Measurements from ENCODE around the gene SCGB1D4.

The SCGB1D4 gene

GRCh38 chr11:62273789-62274275 is 25.0 kb downstream of the SCGB1D4 start:
- no peak for DNase-seq

DNA sequence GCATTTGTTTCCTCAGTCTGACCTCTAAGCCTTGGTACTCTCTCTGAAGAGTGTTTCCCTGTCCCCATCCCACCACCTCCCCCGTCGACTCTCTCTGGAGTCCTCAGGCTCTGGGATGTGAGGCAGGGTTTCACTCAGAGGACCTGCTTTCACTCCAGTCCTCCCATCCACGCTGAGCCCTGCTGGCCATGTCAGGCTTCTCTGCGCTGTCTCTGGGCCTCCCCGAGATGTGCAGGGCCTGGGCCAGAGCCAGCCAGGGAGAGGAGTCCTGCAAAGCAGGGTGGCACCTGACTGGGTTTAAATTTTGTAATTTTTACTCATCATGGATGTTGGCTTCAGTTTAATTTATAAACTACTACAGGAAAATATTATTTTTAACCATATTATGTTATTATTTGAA is 25.6 kb downstream of the SCGB1D4 start:
- no peak for DNase-seq

- DNase-seq: no peak
These were observed 29.1 kb downstream of the SCGB1D4 start, which contains the start of gene SCGB2A2 for GRCh38 chr11:62269654-62270278. Gene SCGB2A2, plus strand, starts transcription at chr11:62270158. Its CDS starts 59 bp downstream, at chr11:62270217.

GRCh38 chr11:62267576-62267975 is 31.3 kb downstream of the SCGB1D4 start:
- DNase-seq: no peak

GRCh38 chr11:62267050-62267449 is 31.8 kb downstream of the SCGB1D4 start:
- no peak for DNase-seq

- no peak for DNase-seq
These were observed 32.3 kb downstream of the SCGB1D4 start for GRCh38 chr11:62266558-62266957.

DNA sequence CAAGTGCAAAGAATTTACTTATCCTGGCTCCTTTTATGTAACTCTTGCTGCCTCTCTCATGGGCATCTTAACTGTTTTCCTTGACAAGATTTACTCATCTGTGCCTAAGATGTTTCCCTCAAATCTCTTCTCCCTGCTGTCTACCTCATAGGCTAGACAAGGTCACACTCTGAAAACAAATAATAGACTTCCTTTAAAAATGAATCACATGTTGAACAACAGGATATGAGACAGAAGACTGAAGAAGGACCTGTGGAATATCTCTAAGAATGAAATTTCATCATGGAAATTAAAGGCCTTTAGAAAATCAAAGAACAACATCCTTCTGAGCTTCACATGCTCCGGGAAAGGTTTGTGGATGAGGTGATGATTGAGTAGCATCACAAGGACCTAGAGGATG is 34.9 kb downstream of the SCGB1D4 start:
- DNase-seq: no peak

- DNase-seq: no peak
These were observed 38.5 kb downstream of the SCGB1D4 start for GRCh38 chr11:62260261-62260953.

DNA sequence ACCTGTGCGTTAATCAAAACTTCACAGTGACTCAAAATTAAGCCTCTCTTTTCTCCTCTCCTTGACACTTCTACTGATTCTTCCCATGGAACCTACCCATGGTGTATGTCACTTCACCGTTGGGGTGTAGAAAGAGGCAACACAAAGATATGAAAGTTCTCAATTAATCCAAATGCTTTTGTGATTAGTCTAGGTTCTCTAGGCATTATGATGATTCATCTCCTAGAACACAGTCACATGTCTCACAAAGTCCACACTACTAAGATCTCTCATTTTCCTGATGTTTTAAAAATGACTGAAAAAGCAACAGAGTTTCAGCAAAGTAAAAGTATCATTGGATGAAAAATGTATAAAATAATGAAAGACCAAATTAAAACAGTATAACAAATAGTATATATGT is 42.6 kb downstream of the SCGB1D4 start:
- DNase-seq: no peak

DNA sequence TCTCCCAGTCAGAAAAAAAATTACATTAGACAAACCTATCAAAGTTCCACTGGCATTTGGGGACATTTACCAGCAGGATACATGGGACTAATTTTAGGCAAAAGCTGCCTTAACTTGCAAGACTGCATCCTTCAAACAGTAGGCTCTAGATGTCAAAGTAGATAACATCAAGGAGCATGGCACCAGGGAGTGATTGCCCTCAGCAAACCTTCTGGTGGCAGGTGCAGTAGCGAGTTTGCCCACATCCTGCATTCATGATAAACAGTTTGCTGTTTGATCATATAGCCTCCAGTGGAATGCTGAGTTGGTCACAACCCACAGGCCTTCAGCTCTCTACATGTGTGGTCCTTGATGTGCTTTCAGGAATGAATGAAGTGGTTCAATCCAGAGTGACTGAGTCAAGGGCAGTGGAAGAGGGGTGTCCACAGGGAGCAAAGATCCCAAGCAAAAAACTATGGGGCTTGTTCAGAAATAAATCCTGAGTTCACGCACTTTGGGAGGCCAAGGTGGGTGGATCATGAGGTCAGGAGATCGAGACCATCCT is 44.8 kb downstream of the SCGB1D4 start:
- DNase-seq: no peak

DNA sequence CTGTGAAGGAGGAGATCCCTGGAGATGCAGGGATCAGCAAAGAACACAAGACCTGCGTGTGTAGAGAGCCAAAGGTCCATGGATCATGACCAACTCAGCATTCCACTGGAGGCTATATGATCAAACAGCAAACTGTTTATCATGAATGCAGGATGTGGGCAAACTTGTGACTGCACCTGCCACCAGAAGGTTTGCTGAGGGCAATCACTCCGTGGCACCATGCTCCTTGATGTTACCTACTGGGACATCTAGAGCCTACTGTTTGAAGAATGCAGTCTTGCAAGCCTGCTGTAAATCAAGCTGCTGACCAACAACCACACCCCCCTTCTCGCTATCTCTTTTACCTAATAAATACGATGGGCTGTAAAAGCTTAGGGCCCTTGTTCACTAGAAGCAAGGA is 47.2 kb downstream of the SCGB1D4 start:
- DNase-seq: no peak

Data from inflammatory macrophage (primary cell).